GM10248 (cell line): ENCODE measurements around the gene SH3BP4.

ENCODE experiments used
- CTCF ChIA-PET: fragments of 300-600 bp; sonication (Branson Sonifier 250); formaldehyde crosslinking; extraction: SDS; loops from one replicate; lab custom pipeline; 2021; ENCODE audit warnings: antibody characterized with exemption; lab: Yijun Ruan, JAX
- POLR2A ChIA-PET: fragments of 350-650 bp; sonication (Branson Sonifier 250); formaldehyde crosslinking; extraction: SDS; loops from one replicate; lab custom pipeline; 2020; ENCODE audit warnings: antibody characterized with exemption; lab: Yijun Ruan, JAX
- DNase-seq: peaks from one replicate; pipeline ENCODE4 v3.0.0; 2012; ENCODE audit errors: extremely low spot score
- TF ChIP-seq, protein P1 (sequence below): IDR thresholded peaks from 2 replicates; pipeline ENCODE4 v1.5.1; 2012; ENCODE audit warnings: mild to moderate bottlenecking, low read depth; ENCODE audit errors: extremely low read depth, missing control alignments, control extremely low read depth

The SH3BP4 gene

DNA sequence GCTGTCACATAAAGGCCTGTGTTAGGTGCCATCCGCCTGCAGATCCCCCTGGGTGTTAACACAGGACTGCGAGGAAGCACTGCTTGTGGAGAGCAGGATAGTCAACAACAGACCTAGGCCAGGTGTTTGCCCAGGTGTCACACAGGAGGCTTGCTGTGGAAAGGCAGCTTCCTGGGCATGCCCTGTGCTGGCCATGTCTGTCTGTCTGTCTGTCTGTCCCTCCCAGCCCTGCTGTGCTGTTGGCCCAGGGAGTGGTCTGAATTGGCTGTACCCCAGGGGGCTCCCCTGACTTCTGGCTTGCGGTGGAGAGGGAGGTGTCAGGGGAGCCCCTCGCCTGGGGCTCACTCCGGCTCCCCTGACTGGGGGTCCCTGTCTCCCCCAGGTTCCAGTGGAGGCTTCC is 53.2 kb downstream of the SH3BP4 start:
- TF ChIP-seq, protein P1, sequence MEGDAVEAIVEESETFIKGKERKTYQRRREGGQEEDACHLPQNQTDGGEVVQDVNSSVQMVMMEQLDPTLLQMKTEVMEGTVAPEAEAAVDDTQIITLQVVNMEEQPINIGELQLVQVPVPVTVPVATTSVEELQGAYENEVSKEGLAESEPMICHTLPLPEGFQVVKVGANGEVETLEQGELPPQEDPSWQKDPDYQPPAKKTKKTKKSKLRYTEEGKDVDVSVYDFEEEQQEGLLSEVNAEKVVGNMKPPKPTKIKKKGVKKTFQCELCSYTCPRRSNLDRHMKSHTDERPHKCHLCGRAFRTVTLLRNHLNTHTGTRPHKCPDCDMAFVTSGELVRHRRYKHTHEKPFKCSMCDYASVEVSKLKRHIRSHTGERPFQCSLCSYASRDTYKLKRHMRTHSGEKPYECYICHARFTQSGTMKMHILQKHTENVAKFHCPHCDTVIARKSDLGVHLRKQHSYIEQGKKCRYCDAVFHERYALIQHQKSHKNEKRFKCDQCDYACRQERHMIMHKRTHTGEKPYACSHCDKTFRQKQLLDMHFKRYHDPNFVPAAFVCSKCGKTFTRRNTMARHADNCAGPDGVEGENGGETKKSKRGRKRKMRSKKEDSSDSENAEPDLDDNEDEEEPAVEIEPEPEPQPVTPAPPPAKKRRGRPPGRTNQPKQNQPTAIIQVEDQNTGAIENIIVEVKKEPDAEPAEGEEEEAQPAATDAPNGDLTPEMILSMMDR: no peak
- DNase-seq: no peak
- POLR2A ChIA-PET: no interaction called here
- CTCF ChIA-PET: no interaction called here

DNA sequence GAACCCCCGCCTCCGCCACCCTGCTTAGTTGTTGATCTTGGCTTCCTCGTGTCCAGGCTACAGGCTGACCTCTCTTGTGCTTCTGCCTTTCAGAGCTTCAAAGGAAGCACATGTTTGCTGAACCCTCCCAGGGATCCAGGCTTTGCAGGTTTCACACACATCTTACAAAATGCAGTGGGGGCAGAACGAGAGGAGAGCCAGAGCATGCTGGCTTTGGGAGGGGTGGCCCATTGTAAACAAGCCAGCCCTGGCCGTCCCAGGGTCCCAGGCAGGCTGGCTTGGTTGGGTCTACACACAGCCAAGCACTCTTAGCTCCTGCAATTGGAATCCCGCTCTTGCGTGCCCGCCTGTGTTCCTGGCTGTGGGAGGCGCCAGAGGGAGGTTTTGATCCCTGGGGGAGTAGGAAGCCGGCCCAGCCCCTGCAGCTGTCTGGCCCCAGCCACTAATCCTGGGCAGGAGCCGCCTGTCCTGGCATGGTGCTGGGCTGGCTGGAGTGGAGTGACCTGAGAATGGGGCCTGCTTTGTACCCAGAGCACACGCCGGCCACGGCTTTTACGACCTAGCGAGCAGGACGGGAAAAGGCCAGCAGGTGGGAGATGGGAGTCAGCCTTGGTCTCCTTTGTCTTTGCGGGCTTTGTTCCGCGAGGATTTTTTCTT is 53.9 kb downstream of the SH3BP4 start:
- TF ChIP-seq, protein P1: no peak
- ChIA-PET POLR2A (no interaction called here), CTCF (no interaction called here)
- DNase-seq: no peak

DNA sequence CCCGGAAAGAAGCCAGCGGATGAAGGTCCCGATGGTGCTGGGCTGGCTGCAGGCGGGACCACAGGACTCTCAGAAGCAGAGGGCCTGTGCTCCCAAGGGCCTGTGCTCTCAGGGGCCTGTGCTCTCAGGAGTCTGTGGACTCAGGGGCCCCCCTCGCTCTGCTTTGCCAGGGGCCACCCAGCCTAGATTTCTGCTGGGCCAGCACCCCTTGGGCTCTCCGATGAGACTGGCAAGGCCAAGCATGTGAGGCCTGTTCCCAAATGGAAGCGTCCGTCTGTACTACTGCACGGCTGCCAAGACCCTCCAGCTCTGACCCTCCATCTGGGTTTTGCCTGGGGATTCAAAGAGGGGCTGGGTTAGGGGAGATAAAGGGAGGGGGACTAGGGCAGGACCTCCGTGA is 54.6 kb downstream of the SH3BP4 start:
- ChIA-PET POLR2A (no interaction called here), CTCF (no interaction called here)
- DNase-seq: no peak
- TF ChIP-seq, protein P1: no peak

DNA sequence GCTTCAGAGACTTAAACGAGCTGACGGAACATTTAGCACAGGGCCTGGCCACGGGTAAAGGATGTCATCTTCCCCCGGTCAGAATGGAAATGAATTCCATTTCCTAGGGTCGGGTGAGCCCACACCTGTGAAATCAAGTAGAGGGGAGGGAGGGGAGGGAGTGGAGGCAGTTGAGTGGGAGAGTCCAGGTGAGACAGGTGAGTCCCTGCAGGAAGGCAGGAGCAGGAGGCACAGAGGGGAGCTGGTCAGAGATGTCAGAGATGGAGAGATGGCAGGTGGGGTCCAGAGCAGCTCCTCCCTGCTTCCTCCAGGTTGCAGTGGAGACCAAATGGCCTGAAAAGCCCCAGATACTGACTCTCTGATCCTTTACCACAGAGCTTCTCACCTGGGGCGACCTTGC is 55.2 kb downstream of the SH3BP4 start:
- CTCF ChIA-PET: no interaction called here
- TF ChIP-seq, protein P1: no peak
- no peak for DNase-seq
- POLR2A ChIA-PET: no interaction called here

DNA sequence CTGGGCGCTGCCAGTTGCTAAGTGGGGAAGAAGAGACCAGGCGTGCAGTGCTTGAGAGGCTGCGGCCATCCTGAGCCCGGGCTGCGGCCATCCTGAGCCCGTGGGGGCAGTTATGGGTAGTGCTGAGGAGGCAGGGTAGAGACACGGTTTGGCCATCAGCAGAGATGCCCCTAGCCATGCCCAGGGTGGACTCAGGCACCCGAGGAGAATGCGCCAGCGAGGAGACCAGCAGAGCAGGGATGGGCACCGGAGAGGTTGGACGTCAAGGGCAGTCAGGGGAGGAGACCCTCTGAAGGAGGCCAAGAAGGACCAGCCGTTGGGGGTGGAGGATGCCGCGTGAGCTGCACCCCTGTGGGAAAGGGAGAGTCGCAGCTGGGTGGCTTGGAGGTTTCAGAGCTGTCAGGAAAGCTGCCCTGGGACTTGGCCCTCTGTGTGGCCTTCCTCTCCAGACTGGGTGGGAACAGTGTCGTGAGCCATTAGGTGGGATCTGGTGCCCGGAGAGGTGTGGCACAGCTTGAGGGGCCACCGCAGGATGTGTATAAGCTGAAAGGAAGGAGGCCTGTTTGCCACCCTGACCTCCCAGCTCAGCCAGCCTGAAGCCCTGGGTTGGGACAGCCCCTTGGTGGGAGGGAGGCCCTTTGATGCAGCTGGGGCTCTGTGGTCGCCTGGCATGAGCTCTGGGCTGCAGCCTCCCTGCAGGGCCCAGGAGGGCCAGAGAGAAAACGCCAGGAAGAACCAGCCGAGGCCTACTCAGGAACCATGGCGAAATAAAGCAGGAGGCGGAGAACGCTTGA is 56.0 kb downstream of the SH3BP4 start:
- TF ChIP-seq, protein P1: no peak
- no peak for DNase-seq
- ChIA-PET POLR2A (no interaction called here), CTCF (no interaction called here)

DNA sequence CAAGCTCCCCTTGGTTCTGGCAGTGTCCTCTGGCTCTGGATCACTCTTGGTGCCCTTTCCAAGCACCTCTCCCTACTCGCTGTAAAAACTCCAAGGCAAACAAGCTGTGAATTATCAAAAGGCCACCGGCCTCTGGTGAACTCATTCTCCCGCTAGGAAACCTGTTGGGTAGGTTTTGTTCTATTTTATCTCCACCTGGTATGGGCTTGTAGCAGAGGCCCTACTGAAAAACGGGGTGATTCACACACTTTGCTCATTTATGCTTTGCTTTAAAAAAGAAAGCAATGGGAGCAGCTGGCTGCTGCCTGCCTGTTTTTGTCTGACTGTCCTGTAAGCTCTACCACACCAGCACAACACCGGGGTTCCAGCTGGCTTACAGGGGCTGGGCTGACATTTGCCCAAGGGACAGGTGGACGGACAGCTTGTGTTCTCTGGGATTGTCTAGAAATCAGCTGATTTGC is 56.8 kb downstream of the SH3BP4 start:
- ChIA-PET POLR2A (no interaction called here), CTCF (interaction anchor here (0.8 kb wide), 1 partner anchor 28 kb away, joined by 3 read pairs; no protein-coding TSS in a partner anchor)
- TF ChIP-seq, protein P1: no peak
- DNase-seq: no peak
